ENCODE results near the gene ZNF343. TPM values are rescaled to one million over a fixed set of nuclear protein-coding genes. Genes with fewer than 3 reads are reported as not detected.

The ZNF343 gene
- total and polyA plus RNA-seq, 2 donors (not counting 1 experiment from before 2014, with no cell fraction given), result 11.6 to 23.4 TPM

- Mint-ChIP-seq H3K9me3 (ENCODE audit: insufficient read depth) (no peaks in the 10 kb centered on the region), H3K4me1 (no peaks in the 10 kb centered on the region), H3K27me3 (peaks cover 54% of the 10 kb centered on the region), H3K27ac (no peak overlapping the region), H3K4me3 (no peak overlapping the region)
- no peak overlapping the region for H3K27ac ChIP-seq (ENCODE audit: low read length in 2 of 2)
- no peak overlapping the region for H3K4me3 ChIP-seq (ENCODE audit: control extremely low read depth in 1 of 5, extremely low read depth in 1 of 5, insufficient read depth in 1 of 5, low read depth in 2 of 5, low read length in 4 of 5)
- no peak overlapping the region for H3K4me2 ChIP-seq (replicated peaks; ENCODE audit: low read depth, low read length, poor library complexity, severe bottlenecking)
- ATAC-seq (ENCODE audit: low read depth) (no peak), DNase-seq (no peak)
- H4K20me1 ChIP-seq (ENCODE audit: control insufficient read depth, insufficient read depth, low read length, poor library complexity, severe bottlenecking), result no peaks in the 10 kb centered on the region
- H3K27me3 ChIP-seq (replicated peaks in 1 of 4; ENCODE audit: control extremely low read depth in 1 of 4, control insufficient read depth in 3 of 4, insufficient read depth in 4 of 4, low read length in 3 of 4), result peaks cover 0 to 13% (median 3%) of the 10 kb centered on the region in 4 experiments
- H3K9me3 ChIP-seq (ENCODE audit: control extremely low read depth in 1 of 3, control insufficient read depth in 2 of 3, insufficient read depth in 1 of 3, low read length in 2 of 3), result peaks cover 0 to 1% (median 0%) of the 10 kb centered on the region in 3 donors
- H3K36me3 ChIP-seq (replicated peaks in 1 of 2; ENCODE audit: control extremely low read depth in 1 of 2, control insufficient read depth in 1 of 2, extremely low read depth in 1 of 2, insufficient read depth in 2 of 2, low read length in 1 of 2), result no peaks in the 10 kb centered on the region
- H3K79me2 ChIP-seq (ENCODE audit: control insufficient read depth, insufficient read depth, low read length), result no peaks in the 10 kb centered on the region
- intact Hi-C loops (cut with micrococcal nuclease), result no loop called here
- no peaks in the 10 kb centered on the region for H3K4me1 ChIP-seq (ENCODE audit: control insufficient read depth in 2 of 2, insufficient read depth in 2 of 2, low read length in 2 of 2)
- H2AFZ ChIP-seq (ENCODE audit: insufficient read depth, low read depth, low read length, poor library complexity, severe bottlenecking), result no peak overlapping the region
- ChIA-PET CTCF (no interaction called here), POLR2A (interaction anchor here (0.7 kb wide), 1 partner anchor 132 kb away, joined by 3 read pairs; no protein-coding TSS in a partner anchor)
- H3K9ac ChIP-seq (ENCODE audit: low read length), result no peak overlapping the region
- no CpG with 5 or more reads among the region's 2 CpGs for WGBS (ENCODE audit: insufficient coverage)
- TF ChIP-seq CTCF (IDR thresholded peaks at IDR 0.05) (no peak), EZH2 (IDR thresholded peaks at IDR 0.05; ENCODE audit: borderline replicate concordance, insufficient read depth, low read depth, low read length, poor library complexity, severe bottlenecking) (no peak)
These were observed 33.2 kb upstream of the ZNF343 start for GRCh38 chr20:2541940-2542339.

GRCh38 chr20:2538931-2539720 is 30.4 kb upstream of the ZNF343 start:
- H2AFZ ChIP-seq (ENCODE audit: insufficient read depth, low read depth, low read length, poor library complexity, severe bottlenecking), result no peak overlapping the region
- ChIA-PET POLR2A (no interaction called here), CTCF (interaction anchor here (0.9 kb wide), 1 partner anchor 17 kb away, joined by 3 read pairs; no protein-coding TSS in a partner anchor)

More at GRCh38 chr20:2538931-2539720, 30.4 kb upstream of the ZNF343 start:
- no peaks in the 10 kb centered on the region for H3K9me3 Mint-ChIP-seq (ENCODE audit: insufficient read depth)
- no peaks in the 10 kb centered on the region for H3K4me1 Mint-ChIP-seq
- H3K27ac Mint-ChIP-seq, result no peak overlapping the region
- H4K20me1 ChIP-seq (ENCODE audit: control insufficient read depth, insufficient read depth, low read length, poor library complexity, severe bottlenecking), result no peaks in the 10 kb centered on the region
- intact Hi-C loops (cut with micrococcal nuclease), result no loop called here
- H3K9me3 ChIP-seq (ENCODE audit: control extremely low read depth in 1 of 3, control insufficient read depth in 2 of 3, insufficient read depth in 1 of 3, low read length in 2 of 3), result no peaks in the 10 kb centered on the region
- H3K4me3 ChIP-seq (ENCODE audit: control extremely low read depth in 1 of 5, extremely low read depth in 1 of 5, insufficient read depth in 1 of 5, low read depth in 2 of 5, low read length in 4 of 5), result no peak overlapping the region
- H3K27me3 Mint-ChIP-seq, result peaks cover 51% of the 10 kb centered on the region
- H3K36me3 ChIP-seq (replicated peaks in 1 of 2; ENCODE audit: control extremely low read depth in 1 of 2, control insufficient read depth in 1 of 2, extremely low read depth in 1 of 2, insufficient read depth in 2 of 2, low read length in 1 of 2), result no peaks in the 10 kb centered on the region
- peaks cover 0 to 19% (median 2%) of the 10 kb centered on the region in 4 experiments for H3K27me3 ChIP-seq (replicated peaks in 1 of 4; ENCODE audit: control extremely low read depth in 1 of 4, control insufficient read depth in 3 of 4, insufficient read depth in 4 of 4, low read length in 3 of 4)
- no peak overlapping the region for H3K9ac ChIP-seq (ENCODE audit: low read length)
- H3K27ac ChIP-seq (ENCODE audit: low read length in 2 of 2), result no peak overlapping the region
- no peak overlapping the region for H3K4me3 Mint-ChIP-seq
- H3K4me1 ChIP-seq (ENCODE audit: control insufficient read depth in 2 of 2, insufficient read depth in 2 of 2, low read length in 2 of 2), result no peaks in the 10 kb centered on the region
- WGBS (ENCODE audit: insufficient coverage), result 86% methylated on average over 6 of the region's 8 CpGs
- TF ChIP-seq CTCF (IDR thresholded peaks at IDR 0.05) (no peak), EZH2 (IDR thresholded peaks at IDR 0.05; ENCODE audit: borderline replicate concordance, insufficient read depth, low read depth, low read length, poor library complexity, severe bottlenecking) (no peak)
- no peaks in the 10 kb centered on the region for H3K79me2 ChIP-seq (ENCODE audit: control insufficient read depth, insufficient read depth, low read length)
- ATAC-seq (ENCODE audit: low read depth) (no peak), DNase-seq (no peak)
- no peak overlapping the region for H3K4me2 ChIP-seq (replicated peaks; ENCODE audit: low read depth, low read length, poor library complexity, severe bottlenecking)
